ENCODE results near the gene CD52. TPM values are rescaled to one million over a fixed set of nuclear protein-coding genes. Genes with fewer than 3 reads are reported as not detected.
A peak's percentile ranks its signal among the peaks of the same experiment; 100 is the strongest.

CD52 gene
- total RNA-seq, 1 experiment from 2014 or later: 2.8 TPM

- TF ChIP-seq, protein P1, sequence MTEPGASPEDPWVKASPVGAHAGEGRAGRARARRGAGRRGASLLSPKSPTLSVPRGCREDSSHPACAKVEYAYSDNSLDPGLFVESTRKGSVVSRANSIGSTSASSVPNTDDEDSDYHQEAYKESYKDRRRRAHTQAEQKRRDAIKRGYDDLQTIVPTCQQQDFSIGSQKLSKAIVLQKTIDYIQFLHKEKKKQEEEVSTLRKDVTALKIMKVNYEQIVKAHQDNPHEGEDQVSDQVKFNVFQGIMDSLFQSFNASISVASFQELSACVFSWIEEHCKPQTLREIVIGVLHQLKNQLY (CRISPR knock-in tag; IDR thresholded peaks at IDR 0.05): no peak
- TF ChIP-seq, protein P2, sequence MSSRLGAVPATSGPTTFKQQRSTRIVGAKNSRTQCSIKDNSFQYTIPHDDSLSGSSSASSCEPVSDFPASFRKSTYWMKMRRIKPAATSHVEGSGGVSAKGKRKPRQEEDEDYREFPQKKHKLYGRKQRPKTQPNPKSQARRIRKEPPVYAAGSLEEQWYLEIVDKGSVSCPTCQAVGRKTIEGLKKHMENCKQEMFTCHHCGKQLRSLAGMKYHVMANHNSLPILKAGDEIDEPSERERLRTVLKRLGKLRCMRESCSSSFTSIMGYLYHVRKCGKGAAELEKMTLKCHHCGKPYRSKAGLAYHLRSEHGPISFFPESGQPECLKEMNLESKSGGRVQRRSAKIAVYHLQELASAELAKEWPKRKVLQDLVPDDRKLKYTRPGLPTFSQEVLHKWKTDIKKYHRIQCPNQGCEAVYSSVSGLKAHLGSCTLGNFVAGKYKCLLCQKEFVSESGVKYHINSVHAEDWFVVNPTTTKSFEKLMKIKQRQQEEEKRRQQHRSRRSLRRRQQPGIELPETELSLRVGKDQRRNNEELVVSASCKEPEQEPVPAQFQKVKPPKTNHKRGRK (CRISPR knock-in tag; IDR thresholded peaks at IDR 0.05; ENCODE audit: borderline replicate concordance): no peak
- no peak for TF ChIP-seq ZNF317 (CRISPR knock-in tag; IDR thresholded peaks at IDR 0.05; ENCODE audit: borderline replicate concordance, low read depth)
- TF ChIP-seq NFYB (CRISPR knock-in tag; conservative IDR thresholded peaks at IDR 0.05; ENCODE audit: low read depth): no peak
- no peak for TF ChIP-seq ZMAT4 (CRISPR knock-in tag; IDR thresholded peaks at IDR 0.05)
- TF ChIP-seq ZBTB43 (CRISPR knock-in tag; IDR thresholded peaks at IDR 0.05): peak; percentile 64; the same call in 1 of the 2 replicates
- peak; percentile 63; the same call in 1 of the 2 replicates for TF ChIP-seq ARID4B (CRISPR knock-in tag; IDR thresholded peaks at IDR 0.05; ENCODE audit: borderline replicate concordance)
- TF ChIP-seq TCF7 (CRISPR knock-in tag; IDR thresholded peaks at IDR 0.05; ENCODE audit: low read depth): no peak
- TF ChIP-seq RELA (CRISPR knock-in tag; IDR thresholded peaks at IDR 0.05; ENCODE audit: borderline replicate concordance): peak; percentile 93; the same call in 1 of the 2 replicates
- TF ChIP-seq KAT7 (CRISPR knock-in tag; IDR thresholded peaks at IDR 0.05; ENCODE audit: borderline replicate concordance): peak; percentile 90
- peak; percentile 75 for TF ChIP-seq MYBL2 (CRISPR knock-in tag; IDR thresholded peaks at IDR 0.05)
- TF ChIP-seq, protein P3, sequence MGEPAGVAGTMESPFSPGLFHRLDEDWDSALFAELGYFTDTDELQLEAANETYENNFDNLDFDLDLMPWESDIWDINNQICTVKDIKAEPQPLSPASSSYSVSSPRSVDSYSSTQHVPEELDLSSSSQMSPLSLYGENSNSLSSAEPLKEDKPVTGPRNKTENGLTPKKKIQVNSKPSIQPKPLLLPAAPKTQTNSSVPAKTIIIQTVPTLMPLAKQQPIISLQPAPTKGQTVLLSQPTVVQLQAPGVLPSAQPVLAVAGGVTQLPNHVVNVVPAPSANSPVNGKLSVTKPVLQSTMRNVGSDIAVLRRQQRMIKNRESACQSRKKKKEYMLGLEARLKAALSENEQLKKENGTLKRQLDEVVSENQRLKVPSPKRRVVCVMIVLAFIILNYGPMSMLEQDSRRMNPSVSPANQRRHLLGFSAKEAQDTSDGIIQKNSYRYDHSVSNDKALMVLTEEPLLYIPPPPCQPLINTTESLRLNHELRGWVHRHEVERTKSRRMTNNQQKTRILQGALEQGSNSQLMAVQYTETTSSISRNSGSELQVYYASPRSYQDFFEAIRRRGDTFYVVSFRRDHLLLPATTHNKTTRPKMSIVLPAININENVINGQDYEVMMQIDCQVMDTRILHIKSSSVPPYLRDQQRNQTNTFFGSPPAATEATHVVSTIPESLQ (CRISPR knock-in tag; IDR thresholded peaks at IDR 0.05): no peak
- TF ChIP-seq ERG (CRISPR knock-in tag; IDR thresholded peaks at IDR 0.05): no peak
- no peak for TF ChIP-seq ZBTB21 (CRISPR knock-in tag; IDR thresholded peaks at IDR 0.05; ENCODE audit: borderline replicate concordance)
- TF ChIP-seq E2F4 (CRISPR knock-in tag; IDR thresholded peaks at IDR 0.05; ENCODE audit: borderline replicate concordance, low read depth): no peak
- peak; percentile 79 for TF ChIP-seq FOXK1 (CRISPR knock-in tag; IDR thresholded peaks at IDR 0.05)
- peak; percentile 95 for TF ChIP-seq TEAD1 (CRISPR knock-in tag; IDR thresholded peaks at IDR 0.05)
- peak; percentile 94 for TF ChIP-seq E2F1 (CRISPR knock-in tag; IDR thresholded peaks at IDR 0.05)
- TF ChIP-seq JUN (CRISPR knock-in tag; IDR thresholded peaks at IDR 0.05): peak; percentile 39; the same call in 1 of the 2 replicates
- TF ChIP-seq CREB1 (CRISPR knock-in tag; IDR thresholded peaks at IDR 0.05): peak; percentile 89
- no peak for TF ChIP-seq PREB (CRISPR knock-in tag; IDR thresholded peaks at IDR 0.05; ENCODE audit: borderline replicate concordance)
- TF ChIP-seq SMAD4 (CRISPR knock-in tag; IDR thresholded peaks at IDR 0.05): no peak
Observed at GRCh38 chr1:26336477-26337205, 18.9 kb downstream of the CD52 start (continued).

Data from WTC11 (cell line).